Naive B cell (primary cell): Measurements from ENCODE around the gene IGFBP4. TPM values are rescaled to one million over a fixed set of nuclear protein-coding genes. Genes with fewer than 3 reads are reported as not detected.
"Not testable (repeated sequence)": the region's sequence is repeated elsewhere in the genome, so short reads cannot be mapped to it uniquely, and the experiment has no call there.

Source experiments
- ATAC-seq, 2 donors: fragments of 150-1000 bp; cut with Tn5 transposase; 2 replicates each; pipeline ENCODE4 v1.10.0; 2021; ENCODE audit warnings: low read depth in 2 of 2, mild to moderate bottlenecking in 2 of 2, moderate library complexity in 2 of 2
- DNase-seq: peaks from one replicate; pipeline ENCODE4 v3.0.0; 2022
- H3K27ac Mint-ChIP-seq, 6 donors: one replicate each; pipeline ENCODE4 v1.8.0; 2020 to 2022; ENCODE audit warnings: mild to moderate bottlenecking in 6 of 6, mixed read lengths in 6 of 6, moderate library complexity in 5 of 6, inconsistent platforms in 2 of 6
- H3K27me3 Mint-ChIP-seq, 3 donors: one replicate each; pipeline ENCODE4 v1.8.0; 2021 to 2022; ENCODE audit warnings: mixed read lengths in 3 of 3, mild to moderate bottlenecking in 1 of 3
- H3K36me3 Mint-ChIP-seq, 2 donors: one replicate each; pipeline ENCODE4 v1.8.0; 2020 to 2022; ENCODE audit warnings: mixed read lengths in 2 of 2, inconsistent platforms in 1 of 2, mild to moderate bottlenecking in 1 of 2
- H3K4me1 Mint-ChIP-seq, 3 donors: one replicate each; pipeline ENCODE4 v1.8.0; 2020 to 2022; ENCODE audit warnings: mixed read lengths in 3 of 3, inconsistent platforms in 1 of 3, mild to moderate bottlenecking in 1 of 3, moderate library complexity in 1 of 3
- H3K4me3 Mint-ChIP-seq, 8 donors: one replicate each; pipeline ENCODE4 v1.8.0; 2020 to 2022; ENCODE audit warnings: mild to moderate bottlenecking in 8 of 8, mixed read lengths in 8 of 8, moderate library complexity in 8 of 8, inconsistent platforms in 2 of 8
- H3K9me3 Mint-ChIP-seq, 7 donors: one replicate each; pipeline ENCODE4 v1.8.0; 2020 to 2022; ENCODE audit warnings: mixed read lengths in 7 of 7, mild to moderate bottlenecking in 5 of 7, inconsistent platforms in 2 of 7, moderate library complexity in 1 of 7
- polyA plus RNA-seq, 6 donors: library from polyadenylated mRNA; unstranded; fragments of 300-500 nt; fragmentation: Illumina TruSeq; gene quantifications; one replicate each; pipeline ENCODE4 v1.2.3, GENCODE V29; 2021; ENCODE audit warnings: low read depth in 6 of 6

Gene IGFBP4
- polyA plus RNA-seq = 10 to 100 TPM; 33.3 to 66.5 (median 47.3) TPM

DNA sequence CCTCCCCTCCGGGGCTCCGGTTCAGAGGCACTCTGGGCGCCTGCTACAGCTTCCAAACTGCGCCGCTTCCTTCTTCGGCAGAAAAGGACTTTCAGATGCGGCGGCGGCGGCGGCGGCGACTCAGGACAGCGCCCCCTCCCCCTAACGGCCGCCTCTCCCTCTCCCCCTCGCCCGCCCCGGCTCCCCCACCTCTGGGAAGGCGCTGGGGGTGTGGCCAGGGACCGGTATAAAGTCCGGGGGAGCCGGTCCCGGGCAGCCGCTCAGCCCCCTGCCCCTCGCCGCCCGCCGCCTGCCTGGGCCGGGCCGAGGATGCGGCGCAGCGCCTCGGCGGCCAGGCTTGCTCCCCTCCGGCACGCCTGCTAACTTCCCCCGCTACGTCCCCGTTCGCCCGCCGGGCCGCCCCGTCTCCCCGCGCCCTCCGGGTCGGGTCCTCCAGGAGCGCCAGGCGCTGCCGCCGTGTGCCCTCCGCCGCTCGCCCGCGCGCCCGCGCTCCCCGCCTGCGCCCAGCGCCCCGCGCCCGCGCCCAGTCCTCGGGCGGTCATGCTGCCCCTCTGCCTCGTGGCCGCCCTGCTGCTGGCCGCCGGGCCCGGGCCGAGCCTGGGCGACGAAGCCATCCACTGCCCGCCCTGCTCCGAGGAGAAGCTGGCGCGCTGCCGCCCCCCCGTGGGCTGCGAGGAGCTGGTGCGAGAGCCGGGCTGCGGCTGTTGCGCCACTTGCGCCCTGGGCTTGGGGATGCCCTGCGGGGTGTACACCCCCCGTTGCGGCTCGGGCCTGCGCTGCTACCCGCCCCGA is at the start of gene IGFBP4:
TSS of gene IGFBP4 (plus strand) at position 255 of the 792 bp plus-strand sequence. CDS start at position 541, 286 bp downstream.
- Mint-ChIP-seq H3K27ac (peak within 1 kb of the TSS; percentile 54 to 96 (median 88)), H3K27me3 (peaks cover 0 to 5% (median 0%) of the 10 kb centered on the region in 3 donors), H3K9me3 (no peaks in the 10 kb centered on the region), H3K36me3 (no peaks in the 10 kb centered on the region), H3K4me3 (peak within 1 kb of the TSS; percentile 70 to 92 (median 90)), H3K4me1 (peaks cover 27 to 57% (median 51%) of the 10 kb centered on the region in 3 donors)
- peak; percentile 70 for DNase-seq
- peak; percentile 82 to 85 for ATAC-seq

GRCh38 chr17:40399185-40399584 is 44.1 kb upstream of the IGFBP4 start:
- peak overlapping the region in 4 of 6 donors; percentile 46 to 84 (median 64) for H3K27ac Mint-ChIP-seq
- DNase-seq (peak; percentile 56), ATAC-seq (peak; percentile 64 to 70)
- H3K9me3 Mint-ChIP-seq = no peaks in the 10 kb centered on the region
- no peaks in the 10 kb centered on the region for H3K27me3 Mint-ChIP-seq
- H3K4me1 Mint-ChIP-seq = peaks cover 5 to 11% (median 7%) of the 10 kb centered on the region in 3 donors
- no peak overlapping the region for H3K4me3 Mint-ChIP-seq
- no peaks in the 10 kb centered on the region for H3K36me3 Mint-ChIP-seq

- ATAC-seq (peak; percentile 46 to 52), DNase-seq (no peak)
- Mint-ChIP-seq H3K9me3 (no peaks in the 10 kb centered on the region), H3K27me3 (no peaks in the 10 kb centered on the region), H3K4me3 (no peak overlapping the region), H3K36me3 (no peaks in the 10 kb centered on the region), H3K27ac (no peak overlapping the region), H3K4me1 (peaks cover 5 to 11% (median 7%) of the 10 kb centered on the region in 3 donors)
Observed at GRCh38 chr17:40402668-40403067, 40.6 kb upstream of the IGFBP4 start.

DNA sequence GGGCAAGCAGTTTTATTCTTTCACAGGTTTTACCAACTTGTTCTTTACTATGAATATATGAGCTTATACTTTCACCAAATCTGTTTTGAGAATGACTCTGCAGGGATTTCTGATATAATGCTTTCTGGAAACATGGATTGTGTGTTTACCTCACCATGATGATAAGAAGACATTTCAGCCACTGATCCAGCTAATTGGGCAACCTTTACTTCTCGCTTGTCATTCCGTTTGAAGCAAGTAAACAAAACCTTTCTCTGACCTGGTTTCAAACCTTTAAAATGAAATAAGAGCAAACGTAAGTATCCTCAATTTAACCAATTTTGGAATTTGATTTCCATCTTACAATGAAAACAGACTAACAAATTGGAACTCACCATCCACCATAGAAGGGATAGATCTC is 39.2 kb upstream of the IGFBP4 start:
- no peak overlapping the region for H3K4me3 Mint-ChIP-seq
- ATAC-seq (no peak), DNase-seq (no peak)
- H3K27ac Mint-ChIP-seq = peak overlapping the region in 1 of 6 donors; percentile 66
- no peaks in the 10 kb centered on the region for H3K36me3 Mint-ChIP-seq
- peaks cover 5 to 10% (median 7%) of the 10 kb centered on the region in 3 donors for H3K4me1 Mint-ChIP-seq
- H3K9me3 Mint-ChIP-seq = no peaks in the 10 kb centered on the region
- H3K27me3 Mint-ChIP-seq = no peaks in the 10 kb centered on the region

DNA sequence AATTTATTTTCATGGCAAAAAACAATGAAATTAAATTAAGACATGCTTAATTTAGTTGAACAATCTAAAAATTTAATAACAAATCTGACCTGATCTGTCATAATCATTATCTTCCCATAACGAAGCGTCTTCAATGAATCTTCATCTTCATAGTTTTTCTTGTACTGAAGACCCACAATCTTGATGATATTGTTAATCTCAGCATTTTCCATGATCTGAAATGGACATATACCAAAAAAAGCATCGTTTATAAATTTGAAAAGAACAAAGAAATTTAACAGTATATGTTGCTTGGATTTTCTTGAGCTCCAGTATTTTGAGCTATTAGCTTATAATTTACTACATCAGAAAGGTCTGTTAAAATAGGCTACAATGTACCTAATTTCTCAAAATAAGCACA is 35.8 kb upstream of the IGFBP4 start:
- Mint-ChIP-seq H3K27ac (no peak overlapping the region), H3K27me3 (no peaks in the 10 kb centered on the region), H3K36me3 (no peaks in the 10 kb centered on the region), H3K4me1 (peaks cover 0 to 5% (median 4%) of the 10 kb centered on the region in 3 donors), H3K4me3 (no peak overlapping the region), H3K9me3 (no peaks in the 10 kb centered on the region)
- no peak for ATAC-seq
- DNase-seq = no peak

DNA sequence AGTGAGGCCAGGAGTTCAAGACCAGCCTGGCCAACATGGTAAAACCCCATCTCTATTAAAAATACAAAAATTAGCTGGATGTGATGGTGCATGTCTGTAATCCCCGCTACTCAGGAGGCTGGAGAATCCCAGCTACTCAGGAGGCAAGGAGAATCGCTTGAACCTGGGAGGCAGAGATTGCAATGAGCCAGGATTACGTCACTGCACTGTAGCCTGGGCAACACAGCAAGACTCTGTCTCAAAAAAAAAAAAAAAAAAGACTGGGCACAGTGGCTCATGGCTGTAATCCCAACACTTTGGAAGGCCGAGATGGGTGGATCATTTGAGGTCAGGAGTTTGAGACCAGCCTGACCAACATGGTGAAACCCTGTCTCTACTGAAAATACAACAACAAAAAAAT is 33.7 kb upstream of the IGFBP4 start:
- not testable (repeated sequence) for H3K9me3 Mint-ChIP-seq, H3K27ac Mint-ChIP-seq, ATAC-seq, DNase-seq, H3K36me3 Mint-ChIP-seq, H3K4me1 Mint-ChIP-seq, H3K27me3 Mint-ChIP-seq, H3K4me3 Mint-ChIP-seq

DNA sequence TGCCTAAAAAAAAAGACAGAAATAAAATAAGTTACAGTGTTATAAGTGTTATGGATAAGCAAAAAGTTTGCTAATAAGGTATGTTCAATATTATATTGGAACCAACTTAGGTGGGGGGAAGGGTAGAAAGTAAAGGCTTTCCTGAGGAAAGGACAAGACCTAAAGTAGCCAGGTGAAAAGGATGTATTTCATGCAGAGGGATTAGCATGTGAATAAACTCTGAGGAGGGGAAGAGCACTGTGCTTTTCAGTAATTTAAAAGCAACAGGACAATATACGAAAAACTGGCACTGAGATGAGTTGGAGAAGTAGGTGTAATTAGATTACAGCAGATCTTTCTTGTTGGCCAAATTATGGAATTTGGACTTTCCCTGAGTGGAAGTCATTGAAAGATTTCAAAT is 33.2 kb upstream of the IGFBP4 start:
- Mint-ChIP-seq H3K9me3 (no peaks in the 10 kb centered on the region), H3K36me3 (no peaks in the 10 kb centered on the region), H3K27me3 (no peaks in the 10 kb centered on the region), H3K27ac (peak overlapping the region in 1 of 6 donors; percentile 34), H3K4me1 (no peaks in the 10 kb centered on the region), H3K4me3 (no peak overlapping the region)
- DNase-seq (no peak), ATAC-seq (no peak)

GRCh38 chr17:40411821-40412220 is 31.4 kb upstream of the IGFBP4 start:
- DNase-seq (no peak), ATAC-seq (no peak)
- peaks cover 0 to 5% (median 0%) of the 10 kb centered on the region in 3 donors for H3K4me1 Mint-ChIP-seq
- H3K27ac Mint-ChIP-seq = no peak overlapping the region
- H3K9me3 Mint-ChIP-seq = no peaks in the 10 kb centered on the region
- no peaks in the 10 kb centered on the region for H3K36me3 Mint-ChIP-seq
- peak overlapping the region in 1 of 8 donors; percentile 33 for H3K4me3 Mint-ChIP-seq
- H3K27me3 Mint-ChIP-seq = no peaks in the 10 kb centered on the region

DNA sequence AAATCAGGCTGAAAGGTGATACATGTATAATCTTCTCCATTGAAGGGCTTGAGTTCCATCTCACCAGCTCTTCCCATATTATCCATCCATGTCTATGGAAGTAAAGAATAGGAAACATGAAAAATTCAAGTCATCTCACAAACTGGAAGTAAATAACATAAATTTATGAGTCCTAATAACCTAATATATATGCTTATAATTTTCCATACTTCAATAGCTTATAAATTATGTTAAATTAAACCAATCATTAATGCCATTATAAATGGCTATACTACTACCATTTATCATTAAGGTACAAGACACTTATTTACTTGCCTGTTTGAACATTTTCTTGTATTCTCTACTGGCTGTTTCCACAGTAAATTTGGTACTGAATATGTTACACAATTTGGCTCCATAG is 30.4 kb upstream of the IGFBP4 start:
- H3K36me3 Mint-ChIP-seq = no peaks in the 10 kb centered on the region
- peaks cover 4 to 14% (median 10%) of the 10 kb centered on the region in 3 donors for H3K4me1 Mint-ChIP-seq
- no peaks in the 10 kb centered on the region for H3K27me3 Mint-ChIP-seq
- no peaks in the 10 kb centered on the region for H3K9me3 Mint-ChIP-seq
- DNase-seq (no peak), ATAC-seq (no peak)
- no peak overlapping the region for H3K27ac Mint-ChIP-seq
- no peak overlapping the region for H3K4me3 Mint-ChIP-seq

DNA sequence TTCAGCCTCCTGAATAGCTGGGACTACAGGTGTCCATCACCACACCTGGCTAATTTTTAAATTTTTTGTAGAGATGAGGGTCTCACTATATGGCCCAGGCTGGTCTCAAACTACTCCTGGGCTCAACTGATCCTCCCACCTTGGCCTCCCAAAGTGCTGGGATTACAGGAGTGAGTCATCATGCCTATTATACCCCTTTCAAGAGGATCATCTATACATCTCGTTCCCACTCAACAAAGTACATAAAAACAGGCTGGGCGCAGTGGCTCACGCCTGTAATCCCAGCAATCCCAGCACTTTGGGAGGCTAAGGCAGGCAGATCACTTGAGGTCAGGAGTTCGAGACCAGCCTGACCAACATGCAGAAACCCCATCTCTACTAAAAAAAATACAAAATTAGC is 28.9 kb upstream of the IGFBP4 start:
- H3K4me3 Mint-ChIP-seq, H3K27ac Mint-ChIP-seq, H3K9me3 Mint-ChIP-seq, DNase-seq, H3K36me3 Mint-ChIP-seq, H3K27me3 Mint-ChIP-seq, ATAC-seq: not testable (repeated sequence)
- peaks cover 7 to 22% (median 15%) of the 10 kb centered on the region in 3 donors for H3K4me1 Mint-ChIP-seq

DNA sequence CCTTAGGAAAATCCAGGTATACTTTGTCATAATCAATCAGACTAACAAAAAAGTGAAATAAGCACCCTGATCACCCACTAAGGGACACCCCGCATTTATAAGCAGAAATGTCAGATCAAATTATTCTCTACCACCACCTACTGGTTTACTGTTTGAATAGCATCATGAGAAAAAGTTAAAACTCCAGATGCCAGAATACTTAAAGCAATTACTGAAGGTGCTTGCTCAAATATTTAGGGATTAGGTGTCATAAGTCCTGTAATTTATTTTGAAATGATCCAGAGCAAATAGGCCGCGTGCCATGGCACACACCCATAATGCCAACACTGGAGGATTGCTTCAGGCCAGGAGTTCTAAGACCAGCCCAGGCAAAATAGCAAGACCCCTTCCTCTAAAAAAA is 27.9 kb upstream of the IGFBP4 start:
- H3K36me3 Mint-ChIP-seq = no peaks in the 10 kb centered on the region
- DNase-seq (peak; percentile 45), ATAC-seq (no peak)
- H3K27ac Mint-ChIP-seq = peak overlapping the region in 1 of 6 donors; percentile 79
- peak overlapping the region in 3 of 8 donors; percentile 24 to 59 (median 53) for H3K4me3 Mint-ChIP-seq
- H3K9me3 Mint-ChIP-seq = no peaks in the 10 kb centered on the region
- peaks cover 10 to 26% (median 15%) of the 10 kb centered on the region in 3 donors for H3K4me1 Mint-ChIP-seq
- no peaks in the 10 kb centered on the region for H3K27me3 Mint-ChIP-seq

DNA sequence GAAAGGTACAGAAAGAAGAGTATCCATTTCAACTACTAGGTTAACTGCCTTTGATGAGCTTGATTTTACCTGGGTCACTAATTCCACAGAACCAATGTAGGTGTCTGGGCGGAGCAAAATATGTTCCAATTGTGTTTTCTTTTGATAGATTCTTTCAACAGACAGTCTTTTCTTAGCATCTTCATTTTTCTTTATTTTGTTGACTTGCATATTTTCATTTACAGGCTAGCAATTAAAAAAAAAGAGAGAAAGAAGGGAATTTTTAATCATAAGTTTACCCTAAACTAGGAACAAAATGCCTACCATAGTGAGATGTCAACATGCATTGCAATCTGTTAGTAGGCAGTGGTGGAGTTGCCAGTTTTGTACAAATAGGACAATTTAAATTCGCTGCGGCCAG is 26.6 kb upstream of the IGFBP4 start:
- Mint-ChIP-seq H3K9me3 (no peaks in the 10 kb centered on the region), H3K4me1 (peaks cover 10 to 26% (median 15%) of the 10 kb centered on the region in 3 donors), H3K4me3 (peak overlapping the region; percentile 89 to 97 (median 92)), H3K27me3 (no peaks in the 10 kb centered on the region), H3K36me3 (no peaks in the 10 kb centered on the region), H3K27ac (no peak overlapping the region)
- DNase-seq (no peak), ATAC-seq (no peak)

DNA sequence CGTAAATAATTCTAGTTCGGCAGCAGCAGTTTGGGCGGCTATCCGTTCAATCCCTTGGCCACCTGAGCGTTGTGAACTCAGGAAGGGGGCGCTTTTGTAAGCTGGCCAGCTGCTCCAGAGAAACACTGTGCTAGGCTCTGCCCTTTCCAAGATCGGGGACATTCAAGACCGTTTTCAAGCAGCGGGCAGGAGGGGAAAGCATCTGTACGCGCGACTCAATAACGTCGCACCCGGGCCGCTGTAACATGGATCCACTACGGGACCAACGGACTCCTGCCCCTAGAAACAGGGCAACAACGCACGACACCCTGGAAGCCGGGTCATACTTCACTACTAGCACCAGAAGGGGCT is 26.0 kb upstream of the IGFBP4 start:
- peak overlapping the region; percentile 89 to 97 (median 92) for H3K4me3 Mint-ChIP-seq
- no peaks in the 10 kb centered on the region for H3K9me3 Mint-ChIP-seq
- H3K27me3 Mint-ChIP-seq = no peaks in the 10 kb centered on the region
- H3K4me1 Mint-ChIP-seq = peaks cover 10 to 26% (median 15%) of the 10 kb centered on the region in 3 donors
- DNase-seq (no peak), ATAC-seq (peak; percentile 5 to 6)
- H3K27ac Mint-ChIP-seq = peak overlapping the region in 4 of 6 donors; percentile 56 to 92 (median 84)
- no peaks in the 10 kb centered on the region for H3K36me3 Mint-ChIP-seq
